Body of pancreas (tissue), 4 donors: ENCODE data around the gene SLC25A20.

Experiments
- CTCF ChIP-seq, 7 experiments: fragments of 450-650 bp in 4 of 7; fragments of 200-600 bp in 3 of 7; sonication (generic) in 3 of 7; IDR thresholded peaks; one replicate each; pipeline ENCODE4 v1.5.1; 2016 to 2019; ENCODE audit warnings: antibody characterized with exemption in 7 of 7
- POLR2A ChIP-seq, 3 donors: fragments of 450-650 bp; IDR thresholded peaks; one replicate each; pipeline ENCODE4 v1.6.1; 2016; ENCODE audit warnings: antibody characterized with exemption in 3 of 3, mild to moderate bottlenecking in 2 of 3

DNA sequence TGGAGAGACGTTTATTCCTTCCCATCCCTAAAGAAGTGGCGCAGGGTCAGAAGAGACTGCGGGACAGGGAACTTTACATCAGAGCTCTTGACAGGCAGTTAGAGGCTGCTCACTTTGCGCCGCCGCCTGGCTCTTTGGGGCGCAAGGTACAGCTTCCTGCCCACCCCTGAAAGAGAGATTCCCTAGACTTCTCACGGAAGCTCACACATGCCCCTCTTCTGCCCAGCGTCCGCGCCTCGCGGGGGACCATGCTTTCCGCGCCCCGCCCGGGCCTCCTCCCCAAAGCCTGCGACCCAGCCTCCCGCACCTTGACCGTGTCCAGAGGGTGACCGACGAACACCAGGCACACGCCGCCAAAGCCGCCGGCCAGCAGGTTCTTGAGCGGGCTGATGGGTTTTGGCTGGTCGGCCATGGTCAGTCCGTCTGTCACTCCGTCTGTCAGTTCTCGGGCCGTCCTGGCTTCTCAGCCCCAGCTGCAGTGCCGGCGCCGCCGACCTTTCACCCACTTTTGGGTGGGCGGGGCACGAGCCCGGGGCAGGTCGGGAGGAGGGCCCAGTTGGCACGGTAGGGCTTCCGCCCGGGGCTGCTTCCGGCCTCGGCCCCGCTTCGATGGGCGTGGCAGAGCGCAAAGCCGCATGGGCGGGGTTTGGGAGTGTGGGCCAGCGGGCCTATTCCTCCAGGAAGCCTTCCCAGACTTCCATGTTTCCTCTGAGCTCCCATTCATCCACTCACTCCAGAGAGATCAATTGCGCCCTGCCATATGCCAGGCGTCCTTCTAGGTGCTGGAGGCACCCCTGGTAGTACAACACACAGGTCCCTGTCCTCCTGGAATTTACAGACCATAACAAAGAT, at the start of gene SLC25A20:
- peak in 2 of 7 experiments; percentile 1 to 12 for TF ChIP-seq CTCF (IDR thresholded peaks at IDR 0.05)
- peak in 2 of 3 donors; percentile 46 to 51 for TF ChIP-seq POLR2A (IDR thresholded peaks at IDR 0.05)
